Measurements from ENCODE around the gene BLTP3B. TPM values are rescaled to one million over a fixed set of nuclear protein-coding genes. Genes with fewer than 3 reads are reported as not detected.
A peak's percentile ranks its signal among the peaks of the same experiment; 100 is the strongest.

BLTP3B gene
- total and polyA plus RNA-seq, 2 of the 13 experiments (the other 11 are each of a cell fraction or from before 2014, with no cell fraction given) = 15.6 to 24.4 TPM

DNA sequence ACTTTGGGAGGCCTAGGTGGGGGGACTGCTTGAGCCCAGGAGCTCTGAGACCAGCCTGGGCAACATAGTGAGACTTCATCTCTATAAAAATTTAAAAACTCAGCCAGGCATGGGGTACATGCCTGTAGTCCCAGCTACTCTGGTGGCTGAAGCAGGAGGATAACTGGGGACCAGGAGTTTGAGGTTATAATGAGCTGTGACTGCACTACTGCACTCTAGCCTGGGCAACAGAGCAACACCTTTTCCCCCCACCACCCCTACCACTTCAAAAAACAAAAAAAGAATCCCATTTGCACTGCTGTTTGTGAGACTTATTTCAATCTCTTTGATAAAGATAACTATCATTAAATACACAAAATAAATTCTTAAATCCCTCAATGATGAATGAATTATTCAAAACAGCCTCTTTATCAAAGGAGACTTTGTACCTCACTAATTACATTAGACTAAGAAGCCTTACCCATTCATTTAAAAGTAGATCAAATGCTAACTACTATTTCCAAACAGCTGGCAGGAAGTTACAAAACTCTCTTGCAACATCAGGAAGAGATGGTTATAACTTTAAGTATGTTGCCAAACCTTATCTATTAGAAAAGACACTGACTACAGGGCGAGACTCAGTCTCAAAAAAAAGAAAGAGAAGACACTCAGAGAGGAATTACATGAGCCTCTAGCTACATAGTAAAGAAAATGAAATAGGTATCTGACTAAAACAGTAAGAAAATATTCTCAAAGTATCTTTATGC lies 14.7 kb downstream of the BLTP3B start (continued):
- peak; percentile 57; the same call in 1 of the 2 replicates for TF ChIP-seq PPARG (CRISPR knock-in tag; conservative IDR thresholded peaks at IDR 0.05)
- no peak for TF ChIP-seq U2AF1 (optimal IDR thresholded peaks at IDR 0.05; ENCODE audit: low read depth, low read length)
- TF ChIP-seq HHEX (CRISPR knock-in tag; IDR thresholded peaks at IDR 0.05) = no peak
- TF ChIP-seq GABPA (IDR thresholded peaks at IDR 0.05; ENCODE audit: low read depth, low read length) = no peak
- TF ChIP-seq GABPA (CRISPR knock-in tag; IDR thresholded peaks at IDR 0.05; ENCODE audit: low read depth) = peak; percentile 36; the same call in 1 of the 2 replicates
- no peak for TF ChIP-seq HOXA3 (CRISPR knock-in tag; IDR thresholded peaks at IDR 0.05)
- TF ChIP-seq, protein P1, sequence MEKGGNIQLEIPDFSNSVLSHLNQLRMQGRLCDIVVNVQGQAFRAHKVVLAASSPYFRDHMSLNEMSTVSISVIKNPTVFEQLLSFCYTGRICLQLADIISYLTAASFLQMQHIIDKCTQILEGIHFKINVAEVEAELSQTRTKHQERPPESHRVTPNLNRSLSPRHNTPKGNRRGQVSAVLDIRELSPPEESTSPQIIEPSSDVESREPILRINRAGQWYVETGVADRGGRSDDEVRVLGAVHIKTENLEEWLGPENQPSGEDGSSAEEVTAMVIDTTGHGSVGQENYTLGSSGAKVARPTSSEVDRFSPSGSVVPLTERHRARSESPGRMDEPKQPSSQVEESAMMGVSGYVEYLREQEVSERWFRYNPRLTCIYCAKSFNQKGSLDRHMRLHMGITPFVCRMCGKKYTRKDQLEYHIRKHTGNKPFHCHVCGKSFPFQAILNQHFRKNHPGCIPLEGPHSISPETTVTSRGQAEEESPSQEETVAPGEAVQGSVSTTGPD (CRISPR knock-in tag; IDR thresholded peaks at IDR 0.05) = no peak
- no peak for TF ChIP-seq ZFX (CRISPR knock-in tag; IDR thresholded peaks at IDR 0.05; ENCODE audit: low read depth)
- peak; percentile 29; the same call in 1 of the 2 replicates for TF ChIP-seq RCOR2 (CRISPR knock-in tag; IDR thresholded peaks at IDR 0.05)
- TF ChIP-seq FOSL2 (CRISPR knock-in tag; IDR thresholded peaks at IDR 0.05) = no peak
- TF ChIP-seq ETV5 (CRISPR knock-in tag; IDR thresholded peaks at IDR 0.05; ENCODE audit: borderline replicate concordance) = peak; percentile 48; the same call in 1 of the 2 replicates
- no peak for TF ChIP-seq ZNF121 (CRISPR knock-in tag; IDR thresholded peaks at IDR 0.05)
- no peak for TF ChIP-seq EEA1 (CRISPR knock-in tag; IDR thresholded peaks at IDR 0.05; ENCODE audit: borderline replicate concordance)
- peak; percentile 87 for TF ChIP-seq CEBPG (CRISPR knock-in tag; IDR thresholded peaks at IDR 0.05)
- peak; percentile 35; the same call in 1 of the 2 replicates for TF ChIP-seq TRIM24 (CRISPR knock-in tag; IDR thresholded peaks at IDR 0.05)
- TF ChIP-seq RBM39 (IDR thresholded peaks at IDR 0.05; ENCODE audit: low read depth, low read length, poor library complexity, severe bottlenecking) = no peak
- peak; percentile 27; the same call in 1 of the 2 replicates for TF ChIP-seq TCF7 (IDR thresholded peaks at IDR 0.05; ENCODE audit: low read depth)
- no peak for TF ChIP-seq ZNF549 (CRISPR knock-in tag; IDR thresholded peaks at IDR 0.05)
- TF ChIP-seq HNF4A (CRISPR knock-in tag; IDR thresholded peaks at IDR 0.05) = 0 out of 2 replicates have a peak, but pooled peaks have one; percentile 13
- TF ChIP-seq ZBTB49 (CRISPR knock-in tag; IDR thresholded peaks at IDR 0.05; ENCODE audit: borderline replicate concordance) = no peak
- peak; percentile 53; the same call in 1 of the 2 replicates for TF ChIP-seq ELF3 (CRISPR knock-in tag; IDR thresholded peaks at IDR 0.05)
- no peak for TF ChIP-seq KAT8 (CRISPR knock-in tag; IDR thresholded peaks at IDR 0.05)
- peak; percentile 31; the same call in 1 of the 2 replicates for TF ChIP-seq NCOA2 (CRISPR knock-in tag; IDR thresholded peaks at IDR 0.05)
- TF ChIP-seq THAP11 (CRISPR knock-in tag; IDR thresholded peaks at IDR 0.05) = no peak
- no peak for TF ChIP-seq PCBP1 (IDR thresholded peaks at IDR 0.05; ENCODE audit: borderline replicate concordance, low read depth, low read length)
- TF ChIP-seq DNMT1 (CRISPR knock-in tag; IDR thresholded peaks at IDR 0.05) = no peak
- peak; percentile 73 for TF ChIP-seq GATAD2A (CRISPR knock-in tag; IDR thresholded peaks at IDR 0.05)
- TF ChIP-seq, protein P2, sequence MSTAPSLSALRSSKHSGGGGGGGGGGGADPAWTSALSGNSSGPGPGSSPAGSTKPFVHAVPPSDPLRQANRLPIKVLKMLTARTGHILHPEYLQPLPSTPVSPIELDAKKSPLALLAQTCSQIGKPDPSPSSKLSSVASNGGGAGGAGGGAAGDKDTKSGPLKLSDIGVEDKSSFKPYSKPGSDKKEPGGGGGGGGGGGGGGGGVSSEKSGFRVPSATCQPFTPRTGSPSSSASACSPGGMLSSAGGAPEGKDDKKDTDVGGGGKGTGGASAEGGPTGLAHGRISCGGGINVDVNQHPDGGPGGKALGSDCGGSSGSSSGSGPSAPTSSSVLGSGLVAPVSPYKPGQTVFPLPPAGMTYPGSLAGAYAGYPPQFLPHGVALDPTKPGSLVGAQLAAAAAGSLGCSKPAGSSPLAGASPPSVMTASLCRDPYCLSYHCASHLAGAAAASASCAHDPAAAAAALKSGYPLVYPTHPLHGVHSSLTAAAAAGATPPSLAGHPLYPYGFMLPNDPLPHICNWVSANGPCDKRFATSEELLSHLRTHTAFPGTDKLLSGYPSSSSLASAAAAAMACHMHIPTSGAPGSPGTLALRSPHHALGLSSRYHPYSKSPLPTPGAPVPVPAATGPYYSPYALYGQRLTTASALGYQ (CRISPR knock-in tag; IDR thresholded peaks at IDR 0.05) = 0 out of 2 replicates have a peak, but pooled peaks have one; percentile 20

Measured in HepG2 (cell line).